Activated T-helper 1 cell treated with anti-CD3 and anti-CD28 coated beads, Interleukin-12 subunit alpha, Interleukin-12 subunit beta, Interleukin-2, Interleukin-4 antibody, amounts not matched to agents 30 ng/mL and 10 ng/mL and 1 ng/mL, durations not matched to agents 14 hours and 24 hours and 36 hours (primary cell): ENCODE measurements around the gene TMC1. TPM values are rescaled to one million over a fixed set of nuclear protein-coding genes. Genes with fewer than 3 reads are reported as not detected.

ENCODE experiments used
- DNase-seq: peaks from one replicate; pipeline ENCODE4 v3.0.0; 2021; ENCODE audit warnings: low spot score
- H3K27ac Mint-ChIP-seq: one replicate; pipeline ENCODE4 v1.8.0; 2021; ENCODE audit warnings: mild to moderate bottlenecking, mixed read lengths
- H3K27me3 Mint-ChIP-seq: one replicate; pipeline ENCODE4 v1.8.0; 2022; ENCODE audit warnings: mild to moderate bottlenecking, moderate library complexity, mixed read lengths; ENCODE audit not compliant: insufficient read depth
- H3K36me3 Mint-ChIP-seq: one replicate; pipeline ENCODE4 v1.8.0; 2021; ENCODE audit warnings: low read depth, mixed read lengths
- H3K4me1 Mint-ChIP-seq: one replicate; pipeline ENCODE4 v1.8.0; 2021; ENCODE audit warnings: low read depth, mixed read lengths
- H3K4me3 Mint-ChIP-seq: one replicate; pipeline ENCODE4 v1.8.0; 2021; ENCODE audit warnings: mild to moderate bottlenecking, moderate library complexity, mixed read lengths
- H3K9me3 Mint-ChIP-seq: one replicate; pipeline ENCODE4 v1.8.0; 2021; ENCODE audit warnings: mixed read lengths
- intact Hi-C: fragments of 100-400 bp; cut with micrococcal nuclease; formaldehyde crosslinking; loops from one replicate; pipeline ENCODE4 v1.15.1; 2024
- total RNA-seq: library from RNA; stranded (reverse); gene quantifications from 2 replicates; pipeline ENCODE4 v1.2.3, GENCODE V29; 2022

TMC1 gene
- total RNA-seq, 1 donor from 2014 or later, result not detected

- Mint-ChIP-seq H3K4me3 (no peak overlapping the region), H3K27ac (no peak overlapping the region), H3K9me3 (no peaks in the 10 kb centered on the region), H3K27me3 (peaks cover 20% of the 10 kb centered on the region), H3K4me1 (no peaks in the 10 kb centered on the region), H3K36me3 (no peaks in the 10 kb centered on the region)
- DNase-seq, result no peak
- intact Hi-C loops, result no loop called here
Observed at GRCh38 chr9:72648324-72649126, 127.1 kb downstream of the TMC1 start.

- no peak for DNase-seq
- intact Hi-C loops, result no loop called here
- Mint-ChIP-seq H3K9me3 (no peaks in the 10 kb centered on the region), H3K36me3 (no peaks in the 10 kb centered on the region), H3K27ac (no peak overlapping the region), H3K4me1 (no peaks in the 10 kb centered on the region), H3K4me3 (no peak overlapping the region), H3K27me3 (peaks cover 21% of the 10 kb centered on the region)
Observed at GRCh38 chr9:72649127-72649442, 127.7 kb downstream of the TMC1 start.

- intact Hi-C loops, result no loop called here
- Mint-ChIP-seq H3K27me3 (peaks cover 21% of the 10 kb centered on the region), H3K9me3 (no peaks in the 10 kb centered on the region), H3K36me3 (no peaks in the 10 kb centered on the region), H3K4me1 (no peaks in the 10 kb centered on the region), H3K4me3 (no peak overlapping the region), H3K27ac (no peak overlapping the region)
- no peak for DNase-seq
Observed at GRCh38 chr9:72650206-72650605, 128.8 kb downstream of the TMC1 start.

DNA sequence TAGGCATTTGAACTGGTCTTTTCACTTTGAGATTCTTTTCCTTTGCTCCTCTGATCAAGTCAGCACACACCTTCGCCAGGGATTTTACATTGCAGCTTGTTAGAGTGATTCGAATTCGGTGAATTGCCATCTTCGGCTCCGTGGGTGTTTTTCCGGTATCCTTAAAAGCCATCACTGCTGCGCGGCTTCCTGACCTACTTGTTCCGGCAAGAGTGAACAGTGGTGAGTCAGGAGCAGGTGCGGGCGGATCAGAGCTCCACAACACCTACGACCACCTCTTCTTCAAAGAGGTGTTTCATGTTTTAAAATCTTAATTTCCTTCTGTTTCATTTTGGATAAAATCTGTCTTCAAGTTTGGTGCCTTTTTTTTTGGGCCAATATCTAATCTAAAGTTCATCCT is 134.6 kb downstream of the TMC1 start:
- DNase-seq, result no peak
- no peaks in the 10 kb centered on the region for H3K9me3 Mint-ChIP-seq
- H3K27ac Mint-ChIP-seq, result no peak overlapping the region
- intact Hi-C loops, result no loop called here
- no peak overlapping the region for H3K4me3 Mint-ChIP-seq
- peaks cover 9% of the 10 kb centered on the region for H3K27me3 Mint-ChIP-seq
- no peaks in the 10 kb centered on the region for H3K4me1 Mint-ChIP-seq
- H3K36me3 Mint-ChIP-seq, result no peaks in the 10 kb centered on the region

GRCh38 chr9:72657023-72657422 is 135.6 kb downstream of the TMC1 start:
- H3K4me3 Mint-ChIP-seq, result no peak overlapping the region
- H3K27me3 Mint-ChIP-seq, result peaks cover 7% of the 10 kb centered on the region
- no peaks in the 10 kb centered on the region for H3K9me3 Mint-ChIP-seq
- H3K27ac Mint-ChIP-seq, result no peak overlapping the region
- no peaks in the 10 kb centered on the region for H3K36me3 Mint-ChIP-seq
- DNase-seq, result no peak
- H3K4me1 Mint-ChIP-seq, result no peaks in the 10 kb centered on the region
- intact Hi-C loops, result no loop called here

DNA sequence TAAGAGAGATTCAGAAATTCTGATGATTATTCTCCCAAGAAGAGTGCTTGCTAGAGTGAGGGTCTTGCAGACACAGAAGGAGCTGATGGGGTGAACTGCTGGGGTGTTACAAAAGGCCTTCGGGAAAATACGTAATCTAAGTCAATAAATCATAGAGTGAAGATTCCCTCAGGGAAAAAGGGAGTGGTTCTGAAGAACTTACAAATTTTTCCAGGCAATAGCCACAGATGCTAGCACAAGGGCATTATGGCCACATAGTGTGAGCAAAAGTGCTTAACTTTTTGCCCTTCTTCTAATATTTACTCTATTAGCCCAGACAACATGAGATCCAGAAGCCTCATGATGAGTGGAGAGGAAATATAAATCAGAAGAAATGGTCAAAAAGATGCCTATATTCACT is 137.3 kb downstream of the TMC1 start:
- intact Hi-C loops, result no loop called here
- H3K9me3 Mint-ChIP-seq, result no peaks in the 10 kb centered on the region
- H3K27me3 Mint-ChIP-seq, result peaks cover 7% of the 10 kb centered on the region
- no peaks in the 10 kb centered on the region for H3K36me3 Mint-ChIP-seq
- no peak overlapping the region for H3K27ac Mint-ChIP-seq
- no peak overlapping the region for H3K4me3 Mint-ChIP-seq
- H3K4me1 Mint-ChIP-seq, result no peaks in the 10 kb centered on the region
- no peak for DNase-seq

DNA sequence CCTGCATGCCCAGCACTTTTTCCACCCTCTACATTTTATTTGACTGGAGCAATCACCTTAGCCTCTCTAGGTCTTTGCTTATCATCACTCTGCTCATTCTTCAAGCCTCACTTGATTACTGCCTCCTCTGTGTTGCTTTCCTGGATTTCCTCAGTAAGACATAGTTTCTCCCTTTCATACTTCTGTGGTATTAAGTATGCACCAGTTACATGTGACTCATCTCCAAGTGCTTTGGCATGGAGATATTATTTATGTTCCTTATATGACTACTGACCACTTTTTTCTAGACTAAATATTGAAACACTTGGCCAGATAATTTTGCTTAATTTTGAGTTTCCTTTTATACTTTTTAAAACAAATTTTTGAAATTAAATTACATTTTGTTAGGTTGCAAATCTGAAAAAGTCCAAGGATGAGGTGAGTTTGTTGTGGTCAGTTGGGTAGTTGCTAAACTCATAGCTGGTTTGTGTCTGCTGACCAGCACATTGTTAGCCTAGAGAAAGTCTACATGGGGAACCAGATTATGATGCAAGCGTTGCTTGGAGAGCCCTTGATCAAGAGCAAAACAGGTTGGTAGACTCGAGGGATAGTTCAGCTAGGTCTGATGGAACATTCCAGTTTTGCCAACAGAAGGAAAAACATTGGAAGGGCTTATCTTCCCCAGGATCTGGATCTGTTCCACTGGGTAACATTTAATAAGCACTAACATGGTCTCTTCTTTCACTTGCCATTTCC is 140.2 kb downstream of the TMC1 start:
- Mint-ChIP-seq H3K27me3 (peaks cover 10% of the 10 kb centered on the region), H3K36me3 (no peaks in the 10 kb centered on the region), H3K27ac (no peak overlapping the region), H3K4me3 (no peak overlapping the region), H3K9me3 (no peaks in the 10 kb centered on the region), H3K4me1 (no peaks in the 10 kb centered on the region)
- no peak for DNase-seq
- intact Hi-C loops, result no loop called here

DNA sequence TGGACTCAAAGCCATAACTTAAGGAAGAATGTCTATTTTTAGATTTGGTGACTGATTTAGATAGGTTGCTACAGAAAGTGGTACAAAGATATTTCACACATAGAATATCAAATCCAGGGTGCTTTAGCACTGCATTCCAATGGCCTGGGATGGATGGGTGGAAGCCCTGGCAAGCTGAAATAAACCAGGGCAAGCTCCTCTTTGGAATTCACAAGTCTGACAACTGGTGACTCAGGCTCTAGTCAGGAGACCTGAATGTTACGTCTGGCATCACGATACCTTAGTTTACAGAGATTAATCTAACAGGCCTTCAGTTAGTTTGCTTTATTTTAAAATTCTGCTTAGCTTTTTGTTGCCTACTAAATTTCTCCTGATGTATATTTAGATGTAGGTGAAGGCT is 144.0 kb downstream of the TMC1 start:
- Mint-ChIP-seq H3K27ac (no peak overlapping the region), H3K36me3 (no peaks in the 10 kb centered on the region), H3K4me1 (no peaks in the 10 kb centered on the region), H3K9me3 (no peaks in the 10 kb centered on the region), H3K27me3 (peaks cover 12% of the 10 kb centered on the region), H3K4me3 (no peak overlapping the region)
- intact Hi-C loops, result no loop called here
- DNase-seq, result no peak

GRCh38 chr9:72667181-72667580 is 145.8 kb downstream of the TMC1 start:
- no peak overlapping the region for H3K4me3 Mint-ChIP-seq
- H3K9me3 Mint-ChIP-seq, result no peaks in the 10 kb centered on the region
- H3K4me1 Mint-ChIP-seq, result no peaks in the 10 kb centered on the region
- no peak overlapping the region for H3K27ac Mint-ChIP-seq
- no peaks in the 10 kb centered on the region for H3K36me3 Mint-ChIP-seq
- no peak for DNase-seq
- intact Hi-C loops, result no loop called here
- peaks cover 12% of the 10 kb centered on the region for H3K27me3 Mint-ChIP-seq

DNA sequence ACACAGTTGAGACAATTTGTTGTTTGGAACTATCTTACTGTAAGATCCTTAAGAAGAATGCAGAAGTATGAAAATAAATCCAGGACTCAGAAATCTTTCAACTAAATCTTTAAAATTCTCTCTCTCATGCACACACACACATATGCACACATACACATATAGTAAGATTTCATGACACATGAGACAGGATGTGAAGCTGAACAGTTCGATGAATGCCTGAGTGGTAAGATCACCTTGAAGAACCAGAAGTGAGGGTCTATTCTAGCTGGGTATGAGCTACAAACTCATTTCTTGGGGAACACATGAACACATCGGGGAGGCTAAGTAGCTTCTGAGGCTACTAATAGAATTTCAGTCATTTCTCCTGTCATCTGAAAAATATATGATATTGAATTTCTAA is 153.6 kb downstream of the TMC1 start:
- H3K27me3 Mint-ChIP-seq, result peaks cover 7% of the 10 kb centered on the region
- no peak for DNase-seq
- intact Hi-C loops, result no loop called here
- no peaks in the 10 kb centered on the region for H3K4me1 Mint-ChIP-seq
- H3K27ac Mint-ChIP-seq, result no peak overlapping the region
- no peaks in the 10 kb centered on the region for H3K9me3 Mint-ChIP-seq
- H3K36me3 Mint-ChIP-seq, result no peaks in the 10 kb centered on the region
- H3K4me3 Mint-ChIP-seq, result no peak overlapping the region

- intact Hi-C loops, result no loop called here
- Mint-ChIP-seq H3K4me3 (no peak overlapping the region), H3K27me3 (peaks cover 8% of the 10 kb centered on the region), H3K4me1 (no peaks in the 10 kb centered on the region), H3K9me3 (no peaks in the 10 kb centered on the region), H3K36me3 (no peaks in the 10 kb centered on the region), H3K27ac (no peak overlapping the region)
- DNase-seq, result no peak
Observed at GRCh38 chr9:72675586-72675985, 154.2 kb downstream of the TMC1 start.

- no peaks in the 10 kb centered on the region for H3K9me3 Mint-ChIP-seq
- H3K36me3 Mint-ChIP-seq, result no peaks in the 10 kb centered on the region
- H3K27me3 Mint-ChIP-seq, result peaks cover 12% of the 10 kb centered on the region
- DNase-seq, result no peak
- H3K27ac Mint-ChIP-seq, result no peak overlapping the region
- intact Hi-C loops, result no loop called here
- no peak overlapping the region for H3K4me3 Mint-ChIP-seq
- H3K4me1 Mint-ChIP-seq, result no peaks in the 10 kb centered on the region
Observed at GRCh38 chr9:72680593-72681282, 159.3 kb downstream of the TMC1 start.

GRCh38 chr9:72681283-72681630 is 159.8 kb downstream of the TMC1 start:
- Mint-ChIP-seq H3K4me3 (no peak overlapping the region), H3K27ac (no peak overlapping the region), H3K36me3 (no peaks in the 10 kb centered on the region), H3K9me3 (no peaks in the 10 kb centered on the region), H3K27me3 (peaks cover 12% of the 10 kb centered on the region), H3K4me1 (no peaks in the 10 kb centered on the region)
- no peak for DNase-seq
- intact Hi-C loops, result no loop called here
